Measurements from ENCODE around the gene SLC9A5.

- TF ChIP-seq SMAD1 (IDR thresholded peaks at IDR 0.05; ENCODE audit: low read depth, partially characterized antibody) = no peak
- TF ChIP-seq HDAC6 (IDR thresholded peaks at IDR 0.05; ENCODE audit: unreplicated experiment) = no peak
- TF ChIP-seq, protein P1, sequence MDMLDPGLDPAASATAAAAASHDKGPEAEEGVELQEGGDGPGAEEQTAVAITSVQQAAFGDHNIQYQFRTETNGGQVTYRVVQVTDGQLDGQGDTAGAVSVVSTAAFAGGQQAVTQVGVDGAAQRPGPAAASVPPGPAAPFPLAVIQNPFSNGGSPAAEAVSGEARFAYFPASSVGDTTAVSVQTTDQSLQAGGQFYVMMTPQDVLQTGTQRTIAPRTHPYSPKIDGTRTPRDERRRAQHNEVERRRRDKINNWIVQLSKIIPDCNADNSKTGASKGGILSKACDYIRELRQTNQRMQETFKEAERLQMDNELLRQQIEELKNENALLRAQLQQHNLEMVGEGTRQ (IDR thresholded peaks at IDR 0.05; ENCODE audit: borderline replicate concordance, low read depth, low read length) = no peak
- no peak for TF ChIP-seq RB1 (IDR thresholded peaks at IDR 0.05; ENCODE audit: borderline replicate concordance)
- TF ChIP-seq CTCF (IDR thresholded peaks at IDR 0.05 in 2 of 3, conservative IDR thresholded peaks at IDR 0.05 in 1 of 3; ENCODE audit: control insufficient read depth in 2 of 3, extremely low read depth in 1 of 3, insufficient read depth in 1 of 3, low read depth in 3 of 3, low read length in 3 of 3) = no peak
- TF ChIP-seq TBL1XR1 (IDR thresholded peaks at IDR 0.05; ENCODE audit: low read depth, low read length) = no peak
- TF ChIP-seq POLR2AphosphoS5 (IDR thresholded peaks at IDR 0.05; ENCODE audit: low read length) = no peak
- no peak for TF ChIP-seq EZH2 (IDR thresholded peaks at IDR 0.05; ENCODE audit: borderline replicate concordance, control insufficient read depth, low read depth, low read length)
- TF ChIP-seq SRF (IDR thresholded peaks at IDR 0.05; ENCODE audit: low read depth in 2 of 2, low read length in 2 of 2) = no peak
- no peak for TF ChIP-seq PKNOX1 (IDR thresholded peaks at IDR 0.05)
- no peak for TF ChIP-seq RAD21 (IDR thresholded peaks at IDR 0.05; ENCODE audit: insufficient read depth, low read depth, low read length)
- TF ChIP-seq PAX8 (IDR thresholded peaks at IDR 0.05) = no peak
- no peak for TF ChIP-seq POLR2AphosphoS2 (IDR thresholded peaks at IDR 0.05; ENCODE audit: low read depth, low read length)
Measured at GRCh38 chr16:67215706-67216105, 33.1 kb upstream of the SLC9A5 start.
